ENCODE data around the gene KLHDC4.
A peak's percentile ranks its signal among the peaks of the same experiment; 100 is the strongest.
"Not testable (repeated sequence)": the region's sequence is repeated elsewhere in the genome, so short reads cannot be mapped to it uniquely, and the experiment has no call there.

The KLHDC4 gene

GRCh38 chr16:87765776-87766484, at the start of gene KLHDC4:
Gene KLHDC4 (minus strand): TSS chr16:87765986. CDS start chr16:87765890, 96 bp downstream.
- peak within 1 kb of the TSS; percentile 82 for H3K27ac ChIP-seq
- TF ChIP-seq, protein P1, sequence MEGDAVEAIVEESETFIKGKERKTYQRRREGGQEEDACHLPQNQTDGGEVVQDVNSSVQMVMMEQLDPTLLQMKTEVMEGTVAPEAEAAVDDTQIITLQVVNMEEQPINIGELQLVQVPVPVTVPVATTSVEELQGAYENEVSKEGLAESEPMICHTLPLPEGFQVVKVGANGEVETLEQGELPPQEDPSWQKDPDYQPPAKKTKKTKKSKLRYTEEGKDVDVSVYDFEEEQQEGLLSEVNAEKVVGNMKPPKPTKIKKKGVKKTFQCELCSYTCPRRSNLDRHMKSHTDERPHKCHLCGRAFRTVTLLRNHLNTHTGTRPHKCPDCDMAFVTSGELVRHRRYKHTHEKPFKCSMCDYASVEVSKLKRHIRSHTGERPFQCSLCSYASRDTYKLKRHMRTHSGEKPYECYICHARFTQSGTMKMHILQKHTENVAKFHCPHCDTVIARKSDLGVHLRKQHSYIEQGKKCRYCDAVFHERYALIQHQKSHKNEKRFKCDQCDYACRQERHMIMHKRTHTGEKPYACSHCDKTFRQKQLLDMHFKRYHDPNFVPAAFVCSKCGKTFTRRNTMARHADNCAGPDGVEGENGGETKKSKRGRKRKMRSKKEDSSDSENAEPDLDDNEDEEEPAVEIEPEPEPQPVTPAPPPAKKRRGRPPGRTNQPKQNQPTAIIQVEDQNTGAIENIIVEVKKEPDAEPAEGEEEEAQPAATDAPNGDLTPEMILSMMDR (conservative IDR thresholded peaks at IDR 0.05; ENCODE audit: low read depth), result no peak
- CTCF ChIA-PET, result interaction anchor here (0.6 kb wide), 1 partner anchor 187 kb away, joined by 3 read pairs; no protein-coding TSS in a partner anchor
- POLR2A ChIA-PET (ENCODE audit: low non-redundant PET), result interaction anchor here (0.6 to 0.8 kb wide), 5 partner anchors 13 to 1488 kb away, joined by 3 to 6 read pairs (median 4); no protein-coding TSS in a partner anchor
- peak; percentile 82 for DNase-seq (ENCODE audit: low spot score)

- DNase-seq (ENCODE audit: low spot score), result no peak
- TF ChIP-seq, protein P1 (conservative IDR thresholded peaks at IDR 0.05; ENCODE audit: low read depth), result no peak
- CTCF ChIA-PET, result no interaction called here
- POLR2A ChIA-PET (ENCODE audit: low non-redundant PET), result no interaction called here
- H3K27ac ChIP-seq, result peak overlapping the region; percentile 39
Measured at GRCh38 chr16:87815567-87815966, 49.8 kb upstream of the KLHDC4 start.

DNA sequence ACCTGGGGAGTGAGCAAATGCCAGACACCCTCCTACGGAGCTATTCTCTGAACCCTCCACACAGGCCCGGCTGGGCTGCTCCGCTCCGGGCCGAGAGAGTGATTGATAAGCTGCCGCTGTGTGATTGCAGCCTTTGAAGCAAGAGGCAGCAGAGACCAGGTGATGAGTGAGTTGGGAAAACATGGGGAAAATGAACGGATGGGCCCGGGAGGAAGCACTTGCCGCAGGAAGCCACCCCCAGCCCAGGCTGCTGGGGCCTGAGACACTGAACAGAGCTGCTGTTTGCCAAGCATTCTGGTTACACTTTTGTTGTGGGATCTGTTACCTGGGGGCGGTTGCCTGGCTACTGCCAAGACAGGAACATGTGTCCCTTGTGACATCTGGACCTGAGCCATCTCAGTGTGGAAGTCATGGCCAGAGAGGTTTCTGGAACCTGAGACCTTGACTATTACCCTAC, 46.4 kb upstream of the KLHDC4 start:
- H3K27ac ChIP-seq, result peak overlapping the region; percentile 34
- TF ChIP-seq, protein P1 (conservative IDR thresholded peaks at IDR 0.05; ENCODE audit: low read depth), result no peak
- POLR2A ChIA-PET (ENCODE audit: low non-redundant PET), result no interaction called here
- no peak for DNase-seq (ENCODE audit: low spot score)
- CTCF ChIA-PET, result interaction anchor here (0.6 to 0.7 kb wide), 2 partner anchors 27 to 42 kb away, joined by 5 to 6 read pairs; no protein-coding TSS in a partner anchor

DNA sequence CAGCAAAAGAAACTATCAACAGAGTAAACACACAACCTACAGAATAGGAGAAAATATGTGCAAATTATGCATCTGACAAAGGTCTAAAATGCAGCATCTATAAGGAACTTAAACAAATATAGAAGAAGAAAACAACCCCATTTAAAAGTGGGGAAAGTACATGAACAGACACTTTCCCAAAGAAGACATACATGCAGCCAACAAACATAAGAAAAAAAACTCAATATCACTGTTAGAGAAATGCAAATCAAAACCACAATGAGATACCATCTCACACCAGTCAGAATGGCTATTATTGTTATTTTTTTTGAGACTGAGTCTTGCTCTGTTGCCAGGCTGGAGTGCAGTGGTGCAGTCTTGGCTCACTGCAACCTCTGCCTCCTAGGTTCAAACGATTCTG, 45.7 kb upstream of the KLHDC4 start:
- POLR2A ChIA-PET (ENCODE audit: low non-redundant PET); CTCF ChIA-PET; DNase-seq (ENCODE audit: low spot score): not testable (repeated sequence)
- peak overlapping the region; percentile 34 for H3K27ac ChIP-seq

DNA sequence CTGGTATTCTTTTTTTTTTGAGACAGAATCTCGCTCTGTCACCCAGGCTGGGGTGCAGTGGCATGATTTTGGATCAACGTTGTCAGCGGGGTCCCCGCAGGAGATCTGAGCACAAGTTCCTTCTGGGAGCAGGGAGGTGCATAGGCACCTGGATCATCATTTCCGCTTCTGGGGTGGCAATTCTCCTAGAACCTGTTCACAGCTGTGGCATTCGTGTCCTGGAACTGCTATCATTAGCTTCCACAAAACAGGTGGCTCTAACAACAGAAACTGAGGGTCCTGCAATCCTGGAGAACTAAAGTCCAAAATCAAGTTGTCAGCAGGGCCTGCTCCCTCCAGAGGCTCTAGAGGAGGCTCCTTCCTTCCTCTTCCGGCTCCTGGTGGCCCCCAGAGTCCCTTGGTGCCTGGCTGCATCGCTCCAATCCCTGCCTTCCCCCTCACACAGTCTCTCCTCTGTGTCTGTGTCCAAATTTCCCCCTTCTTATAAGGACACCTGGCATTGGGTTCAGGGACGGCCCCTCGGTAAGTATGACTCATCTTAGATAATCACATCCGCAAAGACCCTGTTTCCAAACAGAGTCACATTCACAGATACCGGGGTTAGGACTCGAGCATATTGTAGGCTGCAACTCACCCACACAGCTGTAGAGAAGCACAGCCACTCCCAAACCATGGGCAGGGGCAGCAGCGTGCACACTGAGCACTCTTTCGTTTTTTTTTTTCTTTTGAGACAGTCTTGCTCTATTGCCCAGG, 43.5 kb upstream of the KLHDC4 start:
- POLR2A ChIA-PET (ENCODE audit: low non-redundant PET), result no interaction called here
- TF ChIP-seq, protein P1 (conservative IDR thresholded peaks at IDR 0.05; ENCODE audit: low read depth), result no peak
- CTCF ChIA-PET, result interaction anchor here (4.8 kb wide), 1 partner anchor 29 kb away, joined by 38 read pairs; no protein-coding TSS in a partner anchor
- peak overlapping the region; percentile 100 for H3K27ac ChIP-seq
- DNase-seq (ENCODE audit: low spot score), result no peak

DNA sequence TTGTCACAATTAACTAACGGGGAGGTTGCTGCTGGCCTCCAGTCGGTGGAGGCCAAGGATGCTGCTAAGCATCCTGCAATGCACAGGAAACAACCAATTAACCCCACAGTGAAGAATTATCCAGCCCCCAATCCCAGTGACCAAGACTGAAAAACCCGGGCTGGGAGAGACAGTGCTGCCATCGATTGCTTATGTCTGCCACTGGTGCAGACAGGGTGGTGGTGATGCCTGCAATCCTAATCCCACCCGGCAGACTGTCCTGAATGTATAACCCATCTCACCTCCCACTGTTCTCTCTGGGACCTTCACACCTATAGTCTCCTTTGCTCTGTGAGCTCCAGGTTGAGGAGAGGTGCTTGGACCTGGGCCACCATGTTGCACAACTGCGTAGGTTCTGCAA, 42.3 kb upstream of the KLHDC4 start:
- peak overlapping the region; percentile 100 for H3K27ac ChIP-seq
- DNase-seq (ENCODE audit: low spot score), result no peak
- TF ChIP-seq, protein P1 (conservative IDR thresholded peaks at IDR 0.05; ENCODE audit: low read depth), result no peak
- CTCF ChIA-PET, result interaction anchor here (2.0 to 4.8 kb wide), 2 partner anchors 28 to 42 kb away, joined by 9 to 38 read pairs; no protein-coding TSS in a partner anchor
- POLR2A ChIA-PET (ENCODE audit: low non-redundant PET), result no interaction called here

Data from RWPE1 (cell line).